ENCODE measurements around the gene KRTAP4-2. TPM values are rescaled to one million over a fixed set of nuclear protein-coding genes. Genes with fewer than 3 reads are reported as not detected.

The KRTAP4-2 gene
- total and polyA plus RNA-seq, 9 donors, result not detected

DNA sequence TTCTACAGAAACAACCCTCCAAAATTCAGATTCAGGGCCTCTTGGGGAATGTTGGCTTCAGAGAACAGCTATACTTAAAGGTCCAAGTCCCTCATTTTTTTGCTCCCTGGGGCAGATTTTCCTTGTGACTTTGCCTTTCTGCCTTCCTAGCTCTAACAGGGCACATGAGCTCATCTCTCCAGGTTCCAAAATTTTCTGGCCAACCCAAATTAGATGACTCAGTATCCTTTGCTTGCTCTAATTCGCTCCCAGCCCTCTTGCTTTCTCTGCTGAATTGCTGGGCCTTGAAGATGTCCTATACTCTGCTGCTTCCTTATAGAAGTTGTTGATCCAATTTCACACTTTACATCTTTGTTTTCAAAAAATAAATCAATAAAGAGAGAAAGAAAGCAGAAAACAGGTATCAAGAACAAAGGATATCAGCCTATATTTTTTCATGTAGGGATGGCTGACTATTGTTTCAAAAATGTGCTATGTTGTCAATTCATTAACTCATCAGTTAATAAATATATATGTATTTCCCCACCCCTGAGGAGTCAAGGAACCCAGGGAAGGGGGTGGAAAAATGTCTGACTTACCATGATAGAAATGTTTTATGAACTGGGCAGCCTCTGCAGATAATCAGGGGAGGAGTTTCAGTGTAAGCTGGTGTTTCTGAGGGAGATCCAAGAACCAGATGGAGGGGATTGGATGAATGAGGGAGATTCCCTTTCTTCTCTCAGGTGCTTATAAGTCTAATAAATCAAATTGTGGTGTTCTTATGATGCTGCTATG is 1.0 kb upstream of the KRTAP4-2 start:
- TF ChIP-seq EP300 (IDR thresholded peaks at IDR 0.05) (no peak), POLR2A (IDR thresholded peaks at IDR 0.05) (no peak)
- TF ChIP-seq, protein P1, sequence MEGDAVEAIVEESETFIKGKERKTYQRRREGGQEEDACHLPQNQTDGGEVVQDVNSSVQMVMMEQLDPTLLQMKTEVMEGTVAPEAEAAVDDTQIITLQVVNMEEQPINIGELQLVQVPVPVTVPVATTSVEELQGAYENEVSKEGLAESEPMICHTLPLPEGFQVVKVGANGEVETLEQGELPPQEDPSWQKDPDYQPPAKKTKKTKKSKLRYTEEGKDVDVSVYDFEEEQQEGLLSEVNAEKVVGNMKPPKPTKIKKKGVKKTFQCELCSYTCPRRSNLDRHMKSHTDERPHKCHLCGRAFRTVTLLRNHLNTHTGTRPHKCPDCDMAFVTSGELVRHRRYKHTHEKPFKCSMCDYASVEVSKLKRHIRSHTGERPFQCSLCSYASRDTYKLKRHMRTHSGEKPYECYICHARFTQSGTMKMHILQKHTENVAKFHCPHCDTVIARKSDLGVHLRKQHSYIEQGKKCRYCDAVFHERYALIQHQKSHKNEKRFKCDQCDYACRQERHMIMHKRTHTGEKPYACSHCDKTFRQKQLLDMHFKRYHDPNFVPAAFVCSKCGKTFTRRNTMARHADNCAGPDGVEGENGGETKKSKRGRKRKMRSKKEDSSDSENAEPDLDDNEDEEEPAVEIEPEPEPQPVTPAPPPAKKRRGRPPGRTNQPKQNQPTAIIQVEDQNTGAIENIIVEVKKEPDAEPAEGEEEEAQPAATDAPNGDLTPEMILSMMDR (IDR thresholded peaks at IDR 0.05), result no peak
- WGBS, 3 donors, result 60 to 95% (median 89%) methylated on average over 1 of the region's 1 CpG
- no peaks in the 10 kb centered on the region for H3K4me1 ChIP-seq (ENCODE audit: insufficient read depth)
- no peak overlapping the region for H3K4me3 ChIP-seq
- no peaks in the 10 kb centered on the region for H3K36me3 ChIP-seq
- no peaks in the 10 kb centered on the region for H3K27me3 ChIP-seq
- no peak for DNase-seq
- no peak overlapping the region for H3K27ac ChIP-seq
- intact Hi-C loops (cut with DNase I), result no loop called here
- no peaks in the 10 kb centered on the region for H3K9me3 ChIP-seq

DNA sequence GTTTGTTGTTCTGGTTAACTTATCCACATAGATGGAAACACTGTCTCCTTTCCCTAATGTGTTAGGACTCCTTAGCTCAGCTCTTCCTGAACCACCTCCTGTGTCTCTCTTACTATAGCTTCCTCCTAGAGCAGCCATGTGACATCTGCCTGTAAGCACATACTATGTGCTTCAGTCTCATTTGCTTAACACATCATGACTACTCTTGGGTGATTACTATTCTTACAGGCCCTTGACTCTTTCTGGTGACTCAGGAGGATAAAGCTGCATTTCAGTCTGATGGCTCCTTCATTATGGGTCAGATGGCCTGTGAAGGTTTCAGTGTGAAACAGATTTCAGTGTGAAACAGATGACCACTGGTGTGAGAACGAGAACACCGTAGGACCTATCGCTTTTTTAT is 320 bp upstream of the KRTAP4-2 start:
- H3K9me3 ChIP-seq, result no peaks in the 10 kb centered on the region
- no peak for DNase-seq
- H3K36me3 ChIP-seq, result no peaks in the 10 kb centered on the region
- no peaks in the 10 kb centered on the region for H3K27me3 ChIP-seq
- no peak overlapping the region for H3K27ac ChIP-seq
- intact Hi-C loops (cut with DNase I), result no loop called here
- 95 to 97% (median 97%) methylated on average over 3 of the region's 3 CpGs for WGBS, 3 donors
- H3K4me3 ChIP-seq, result no peak overlapping the region
- TF ChIP-seq POLR2A (IDR thresholded peaks at IDR 0.05), result no peak
- no peak for TF ChIP-seq EP300 (IDR thresholded peaks at IDR 0.05)
- TF ChIP-seq, protein P1 (IDR thresholded peaks at IDR 0.05), result no peak
- no peaks in the 10 kb centered on the region for H3K4me1 ChIP-seq (ENCODE audit: insufficient read depth)

DNA sequence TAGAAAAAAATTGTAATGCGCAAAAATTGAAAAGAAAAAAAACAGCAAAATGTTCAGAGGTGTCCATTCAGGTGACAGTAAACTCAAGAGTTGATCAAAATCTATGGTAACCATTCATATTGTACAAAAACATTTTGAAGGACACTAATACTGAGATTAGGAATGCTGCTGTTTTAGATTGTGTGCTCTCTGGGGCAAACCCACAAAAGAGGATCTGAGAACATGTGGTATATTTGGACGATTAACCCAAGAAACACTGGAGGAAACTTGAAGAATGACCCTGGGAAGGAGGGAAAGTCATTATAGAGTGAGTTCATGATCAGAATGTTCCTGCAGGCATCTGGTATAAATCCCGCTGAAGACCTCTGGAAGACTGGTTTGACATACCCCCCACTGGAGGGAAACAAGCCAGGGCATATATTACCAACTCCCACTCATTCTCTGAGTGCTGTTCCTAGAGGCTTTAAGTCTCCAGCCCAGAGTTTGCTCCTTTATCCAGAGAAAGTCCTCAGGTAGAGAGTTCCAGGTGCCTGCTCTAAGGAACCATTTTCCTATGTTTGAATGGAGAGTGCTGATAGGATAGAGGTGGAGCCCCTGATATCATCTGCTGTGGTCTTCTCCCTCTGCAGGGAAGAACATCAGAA is 1.2 kb downstream of the KRTAP4-2 start:
- WGBS, 3 donors, result 54 to 58% (median 55%) methylated on average over 3 of the region's 3 CpGs
- intact Hi-C loops (cut with DNase I), result no loop called here
- TF ChIP-seq EP300 (IDR thresholded peaks at IDR 0.05) (no peak), POLR2A (IDR thresholded peaks at IDR 0.05) (no peak)
- TF ChIP-seq, protein P1 (IDR thresholded peaks at IDR 0.05), result no peak
- no peaks in the 10 kb centered on the region for H3K9me3 ChIP-seq
- no peaks in the 10 kb centered on the region for H3K4me1 ChIP-seq (ENCODE audit: insufficient read depth)
- no peak overlapping the region for H3K4me3 ChIP-seq
- no peak for DNase-seq
- H3K27ac ChIP-seq, result no peak overlapping the region
- H3K36me3 ChIP-seq, result no peaks in the 10 kb centered on the region
- no peaks in the 10 kb centered on the region for H3K27me3 ChIP-seq

DNA sequence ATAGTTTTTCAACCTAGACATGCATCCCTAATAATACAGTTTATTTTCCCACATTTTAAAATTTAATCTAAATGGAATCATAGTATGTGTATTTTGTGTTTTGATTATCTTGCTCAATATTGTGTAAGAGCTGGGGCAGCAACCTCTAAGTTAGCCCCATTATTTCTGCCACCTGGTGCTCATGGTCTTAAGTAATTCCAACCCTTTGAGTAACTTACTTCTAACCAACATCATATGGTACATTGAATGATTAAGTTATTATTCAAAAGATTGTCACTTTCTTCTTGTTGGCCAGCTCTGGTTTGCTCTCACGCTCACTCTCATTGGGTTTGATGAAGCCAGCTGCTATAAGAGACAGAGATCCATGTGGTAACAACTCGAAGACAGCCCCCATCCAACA is 6.1 kb downstream of the KRTAP4-2 start:
- DNase-seq, result no peak
- no peak overlapping the region for H3K4me3 ChIP-seq
- H3K9me3 ChIP-seq, result no peaks in the 10 kb centered on the region
- H3K27me3 ChIP-seq, result no peaks in the 10 kb centered on the region
- intact Hi-C loops (cut with DNase I), result no loop called here
- H3K4me1 ChIP-seq (ENCODE audit: insufficient read depth), result no peaks in the 10 kb centered on the region
- TF ChIP-seq POLR2A (IDR thresholded peaks at IDR 0.05) (no peak), EP300 (IDR thresholded peaks at IDR 0.05) (no peak)
- TF ChIP-seq, protein P1 (IDR thresholded peaks at IDR 0.05), result no peak
- WGBS, 3 donors, result 74 to 82% (median 74%) methylated on average over 2 of the region's 2 CpGs
- H3K27ac ChIP-seq, result no peak overlapping the region
- no peaks in the 10 kb centered on the region for H3K36me3 ChIP-seq
